ENCODE data around the gene CDR2L. TPM values are rescaled to one million over a fixed set of nuclear protein-coding genes. Genes with fewer than 3 reads are reported as not detected.
"Not testable (repeated sequence)": the region's sequence is repeated elsewhere in the genome, so short reads cannot be mapped to it uniquely, and the experiment has no call there.

The CDR2L gene
- total RNA-seq, 1 experiment from 2014 or later, result 11.5 TPM

- peak; percentile 48 for DNase-seq (ENCODE audit: low read depth)
Measured at GRCh38 chr17:75010683-75011400, 23.4 kb downstream of the CDR2L start.

GRCh38 chr17:75011401-75012095 is 24.1 kb downstream of the CDR2L start:
- DNase-seq (ENCODE audit: low read depth), result peak; percentile 54

- DNase-seq (ENCODE audit: low read depth), result no peak
Measured at GRCh38 chr17:75012096-75012345, 24.6 kb downstream of the CDR2L start.

- DNase-seq (ENCODE audit: low read depth), result peak; percentile 93
Measured at GRCh38 chr17:75012346-75013091, 25.1 kb downstream of the CDR2L start, which contains the start of gene MRPL58. Gene MRPL58 (plus strand): TSS chr17:75012670. CDS start chr17:75012687, 17 bp downstream.

GRCh38 chr17:75013092-75013559 is 25.7 kb downstream of the CDR2L start:
- no peak for DNase-seq (ENCODE audit: low read depth)

GRCh38 chr17:75019146-75019545 is 31.7 kb downstream of the CDR2L start:
- no peak for DNase-seq (ENCODE audit: low read depth)

- no peak for DNase-seq (ENCODE audit: low read depth)
Measured at GRCh38 chr17:75019710-75020109, 32.3 kb downstream of the CDR2L start.

- DNase-seq (ENCODE audit: low read depth), result no peak
Measured at GRCh38 chr17:75020331-75021110, 33.1 kb downstream of the CDR2L start.

GRCh38 chr17:75024686-75025397 is 37.4 kb downstream of the CDR2L start:
- no peak for DNase-seq (ENCODE audit: low read depth)

GRCh38 chr17:75025398-75025734 is 37.9 kb downstream of the CDR2L start:
- DNase-seq (ENCODE audit: low read depth), result not testable (repeated sequence)

- not testable (repeated sequence) for DNase-seq (ENCODE audit: low read depth)
Measured at GRCh38 chr17:75026650-75027049, 39.2 kb downstream of the CDR2L start.

GRCh38 chr17:75030161-75030560 is 42.7 kb downstream of the CDR2L start:
- DNase-seq (ENCODE audit: low read depth), result no peak

- peak; percentile 86 for DNase-seq (ENCODE audit: low read depth)
Measured at GRCh38 chr17:75031972-75032719, 44.7 kb downstream of the CDR2L start.

- DNase-seq (ENCODE audit: low read depth), result peak; percentile 37
Measured at GRCh38 chr17:75032720-75033280, 45.4 kb downstream of the CDR2L start.

GRCh38 chr17:75033346-75034235 is 46.2 kb downstream of the CDR2L start:
- DNase-seq (ENCODE audit: low read depth), result peak; percentile 96

GRCh38 chr17:75034236-75034908 is 46.9 kb downstream of the CDR2L start:
- peak; percentile 97 for DNase-seq (ENCODE audit: low read depth)

- DNase-seq (ENCODE audit: low read depth), result peak; percentile 87
Measured at GRCh38 chr17:75036643-75037268, 49.3 kb downstream of the CDR2L start.

GRCh38 chr17:75039238-75039637 is 51.8 kb downstream of the CDR2L start:
- DNase-seq (ENCODE audit: low read depth), result no peak

All from Daoy (cell line).